ENCODE measurements around the gene AXIN1. TPM values are rescaled to one million over a fixed set of nuclear protein-coding genes. Genes with fewer than 3 reads are reported as not detected.

The AXIN1 gene
- total and polyA plus RNA-seq, 8 donors: 8.0 to 13.6 (median 10.8) TPM

DNA sequence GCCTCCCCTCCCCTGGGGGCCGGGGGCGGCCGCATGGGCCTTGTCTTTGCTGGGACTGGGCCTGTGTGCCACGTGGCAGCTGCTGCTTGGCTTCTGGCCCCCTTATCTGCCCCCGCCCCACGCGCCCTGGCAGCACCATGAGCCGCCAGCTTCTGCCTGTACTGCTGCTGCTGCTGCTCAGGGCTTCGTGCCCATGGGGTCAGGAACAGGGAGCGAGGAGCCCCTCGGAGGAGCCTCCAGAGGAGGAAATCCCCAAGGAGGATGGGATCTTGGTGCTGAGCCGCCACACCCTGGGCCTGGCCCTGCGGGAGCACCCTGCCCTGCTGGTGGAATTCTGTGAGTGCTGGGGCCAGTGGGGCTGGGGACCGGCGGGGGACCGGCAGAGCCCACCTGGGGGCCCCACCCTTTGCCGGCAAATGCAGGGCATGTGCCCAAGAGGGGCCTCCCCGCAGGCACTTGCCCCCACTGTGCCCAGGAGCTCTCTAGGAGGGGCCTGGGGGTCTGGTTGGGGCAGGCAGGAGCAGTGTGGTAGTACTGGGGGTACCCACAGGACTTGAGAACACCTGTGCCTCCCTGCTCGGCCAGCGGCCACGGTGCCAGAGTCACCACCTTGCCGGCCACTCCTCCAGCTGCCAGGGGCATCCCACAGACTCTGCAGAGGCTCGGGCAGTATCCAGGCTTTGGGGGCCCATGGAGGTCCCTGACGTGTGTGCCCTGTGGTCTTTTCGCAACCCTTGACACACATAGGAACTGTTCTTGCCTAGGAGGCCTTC is 69.3 kb downstream of the AXIN1 start, which contains the start of gene PDIA2:
Gene PDIA2 (plus strand): TSS at position 132 of the 773 bp plus-strand sequence. CDS start 6 bp downstream, at position 138.
- Histone ChIP-seq H3K4me3 (peak within 1 kb of the TSS in 3 of 4 donors; percentile 24 to 65 (median 46)), H3K36me3 (peaks cover 0 to 11% (median 0%) of the 10 kb centered on the region in 3 donors), H3K9me3 (no peaks in the 10 kb centered on the region), H3K27ac (peak within 1 kb of the TSS in 3 of 4 donors; percentile 38 to 86 (median 82)), H3K27me3 (no peaks in the 10 kb centered on the region), H3K4me1 (no peaks in the 10 kb centered on the region)
- TF ChIP-seq, protein P1, sequence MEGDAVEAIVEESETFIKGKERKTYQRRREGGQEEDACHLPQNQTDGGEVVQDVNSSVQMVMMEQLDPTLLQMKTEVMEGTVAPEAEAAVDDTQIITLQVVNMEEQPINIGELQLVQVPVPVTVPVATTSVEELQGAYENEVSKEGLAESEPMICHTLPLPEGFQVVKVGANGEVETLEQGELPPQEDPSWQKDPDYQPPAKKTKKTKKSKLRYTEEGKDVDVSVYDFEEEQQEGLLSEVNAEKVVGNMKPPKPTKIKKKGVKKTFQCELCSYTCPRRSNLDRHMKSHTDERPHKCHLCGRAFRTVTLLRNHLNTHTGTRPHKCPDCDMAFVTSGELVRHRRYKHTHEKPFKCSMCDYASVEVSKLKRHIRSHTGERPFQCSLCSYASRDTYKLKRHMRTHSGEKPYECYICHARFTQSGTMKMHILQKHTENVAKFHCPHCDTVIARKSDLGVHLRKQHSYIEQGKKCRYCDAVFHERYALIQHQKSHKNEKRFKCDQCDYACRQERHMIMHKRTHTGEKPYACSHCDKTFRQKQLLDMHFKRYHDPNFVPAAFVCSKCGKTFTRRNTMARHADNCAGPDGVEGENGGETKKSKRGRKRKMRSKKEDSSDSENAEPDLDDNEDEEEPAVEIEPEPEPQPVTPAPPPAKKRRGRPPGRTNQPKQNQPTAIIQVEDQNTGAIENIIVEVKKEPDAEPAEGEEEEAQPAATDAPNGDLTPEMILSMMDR (IDR thresholded peaks at IDR 0.05): no peak
- ATAC-seq (peak in 3 of 4 donors; percentile 65 to 70 (median 68)), DNase-seq (peak in 5 of 6 donors; percentile 88 to 93 (median 91)), FAIRE-seq (no peak)
- intact Hi-C loops (cut with DNase I): no loop called here
- 37 to 54% methylated on average over 25 of the region's 25 CpGs for WGBS, 2 donors

DNA sequence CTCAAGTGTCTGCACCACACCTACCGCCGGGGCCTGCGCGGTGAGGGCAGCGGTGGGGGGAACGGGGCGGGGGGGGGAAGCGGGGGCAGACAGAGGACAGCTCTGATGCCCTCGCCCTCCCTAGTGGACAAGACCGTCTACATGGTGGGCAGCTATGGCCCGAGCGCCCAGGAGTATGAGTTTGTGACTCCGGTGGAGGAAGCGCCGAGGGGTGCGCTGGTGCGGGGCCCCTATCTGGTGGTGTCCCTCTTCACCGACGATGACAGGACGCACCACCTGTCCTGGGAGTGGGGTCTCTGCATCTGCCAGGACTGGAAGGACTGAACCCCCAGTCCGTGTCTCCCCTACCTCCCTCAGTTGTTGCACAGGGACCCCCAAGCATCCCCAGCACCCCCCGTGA is 70.0 kb downstream of the AXIN1 start:
- WGBS, 2 donors: 46 to 59% methylated on average over 14 to 22 of the region's 22 CpGs
- no peaks in the 10 kb centered on the region for H3K27me3 ChIP-seq
- H3K4me3 ChIP-seq: peak overlapping the region in 1 of 4 donors; percentile 65
- no peak for FAIRE-seq
- H3K4me1 ChIP-seq: no peaks in the 10 kb centered on the region
- TF ChIP-seq, protein P1 (IDR thresholded peaks at IDR 0.05): no peak
- intact Hi-C loops (cut with DNase I): no loop called here
- H3K36me3 ChIP-seq: peaks cover 0 to 4% (median 0%) of the 10 kb centered on the region in 3 donors
- peak overlapping the region in 3 of 4 donors; percentile 38 to 86 (median 82) for H3K27ac ChIP-seq
- DNase-seq: peak in 2 of 6 donors; percentile 52 to 74
- H3K9me3 ChIP-seq: no peaks in the 10 kb centered on the region
- peak in 2 of 4 donors; percentile 14 to 36 for ATAC-seq

DNA sequence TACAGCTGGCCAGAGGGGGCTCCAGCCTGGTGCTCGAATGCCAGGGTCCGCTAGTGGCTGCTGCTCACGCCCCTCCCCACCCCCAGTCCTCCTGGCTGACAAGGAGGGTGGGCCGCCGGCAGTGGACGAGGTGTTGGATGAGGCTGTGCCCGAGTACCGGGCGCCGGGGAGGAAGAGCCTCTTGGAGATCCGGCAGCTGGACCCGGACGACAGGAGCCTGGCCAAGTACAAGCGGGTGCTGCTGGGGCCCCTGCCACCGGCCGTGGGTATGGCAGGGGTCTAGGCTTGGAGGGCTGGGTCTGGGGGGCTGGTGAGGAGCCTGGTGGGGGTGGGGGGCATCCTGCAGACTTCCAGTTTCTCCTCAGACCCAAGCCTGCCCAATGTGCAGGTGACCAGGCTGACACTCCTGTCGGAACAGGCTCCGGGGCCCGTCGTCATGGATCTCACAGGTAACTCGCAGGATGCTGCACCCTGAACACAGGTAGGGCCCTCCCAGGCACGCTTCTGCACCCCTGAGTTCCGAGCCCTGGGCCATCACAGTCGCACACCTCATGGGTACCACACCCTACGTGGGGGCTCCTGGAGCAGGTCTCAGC is 70.8 kb downstream of the AXIN1 start:
- WGBS, 2 donors: 22 to 45% methylated on average over 22 to 25 of the region's 25 CpGs
- H3K4me3 ChIP-seq: peak overlapping the region in 3 of 4 donors; percentile 10 to 65 (median 18)
- TF ChIP-seq, protein P1 (IDR thresholded peaks at IDR 0.05): no peak
- DNase-seq (peak in 5 of 6 donors; percentile 41 to 82 (median 60)), ATAC-seq (peak in 1 of 4 donors; percentile 4), FAIRE-seq (no peak)
- H3K27ac ChIP-seq: peak overlapping the region in 2 of 4 donors; percentile 82 to 86
- intact Hi-C loops (cut with DNase I): no loop called here
- H3K4me1 ChIP-seq: no peaks in the 10 kb centered on the region
- no peaks in the 10 kb centered on the region for H3K9me3 ChIP-seq
- H3K27me3 ChIP-seq: no peaks in the 10 kb centered on the region
- H3K36me3 ChIP-seq: no peaks in the 10 kb centered on the region

DNA sequence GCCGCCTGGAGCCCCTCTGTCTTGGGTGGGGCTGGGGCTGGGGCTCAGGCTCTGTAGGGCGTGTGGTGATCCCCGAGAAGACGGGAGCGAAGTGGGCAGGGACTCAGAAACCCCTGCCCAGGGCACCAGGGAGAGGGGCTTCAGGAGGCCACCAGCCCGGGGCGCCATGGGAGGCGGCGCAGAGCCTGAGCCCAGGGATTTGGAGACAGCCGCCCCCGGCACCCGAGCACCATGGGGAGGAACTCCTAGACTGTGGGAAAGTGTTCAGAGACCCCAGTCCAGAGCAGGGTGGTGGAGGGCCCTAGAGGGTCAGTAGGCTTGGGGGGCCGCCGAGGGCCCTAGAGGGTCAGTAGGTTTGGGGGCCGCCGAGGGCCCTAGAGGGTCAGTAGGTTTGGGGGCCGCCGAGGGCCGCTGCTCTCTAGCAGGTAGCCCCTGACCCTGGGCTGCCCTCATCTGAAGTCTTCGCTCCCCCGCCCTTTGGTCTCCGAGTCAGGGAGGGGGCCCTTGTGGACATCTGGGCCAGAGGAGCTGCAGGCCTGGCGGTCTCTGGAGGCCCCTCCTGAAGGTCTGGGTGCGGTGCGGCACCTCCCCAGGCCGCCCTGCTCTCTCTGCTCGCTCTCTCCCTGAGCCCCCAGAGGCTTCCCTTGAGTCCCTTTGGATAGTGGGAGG is 71.4 kb downstream of the AXIN1 start:
- intact Hi-C loops (cut with DNase I): no loop called here
- peak overlapping the region; percentile 18 to 65 (median 36) for H3K4me3 ChIP-seq
- 17 to 33% methylated on average over 19 to 27 of the region's 27 CpGs for WGBS, 2 donors
- peak in 4 of 6 donors; percentile 19 to 74 (median 50) for DNase-seq
- TF ChIP-seq, protein P1 (IDR thresholded peaks at IDR 0.05): no peak
- H3K36me3 ChIP-seq: no peaks in the 10 kb centered on the region
- no peak for FAIRE-seq
- no peaks in the 10 kb centered on the region for H3K9me3 ChIP-seq
- ATAC-seq: peak in 1 of 4 donors; percentile 3
- H3K27me3 ChIP-seq: no peaks in the 10 kb centered on the region
- no peaks in the 10 kb centered on the region for H3K4me1 ChIP-seq
- H3K27ac ChIP-seq: peak overlapping the region in 3 of 4 donors; percentile 43 to 86 (median 82)

Data from pancreas (tissue), 10 donors.